T-helper 1 cell treated with Interleukin-12 subunit alpha and Interleukin-12 subunit beta and Interleukin-4 antibody, amounts not matched to agents 30 ng/mL and 1 ng/mL, for 36 hours (primary cell): Measurements from ENCODE around the gene MGA. TPM values are rescaled to one million over a fixed set of nuclear protein-coding genes. Genes with fewer than 3 reads are reported as not detected.
"Not testable (repeated sequence)": the region's sequence is repeated elsewhere in the genome, so short reads cannot be mapped to it uniquely, and the experiment has no call there.

ENCODE experiments used
- intact Hi-C: fragments of 100-400 bp; cut with micrococcal nuclease; formaldehyde crosslinking; loops from one replicate; pipeline ENCODE4 v1.15.1; 2024
- total RNA-seq: library from RNA; stranded (reverse); gene quantifications from 2 replicates; pipeline ENCODE4 v1.2.3, GENCODE V29; 2022

Gene MGA
- total RNA-seq, 1 donor from 2014 or later = 39.3 TPM

GRCh38 chr15:41698779-41699178 is 38.6 kb downstream of the MGA start:
- intact Hi-C loops = loop anchor here (5.0 to 10.0 kb wide), 2 partner anchors 231 to 236 kb away; no protein-coding TSS in a partner anchor

DNA sequence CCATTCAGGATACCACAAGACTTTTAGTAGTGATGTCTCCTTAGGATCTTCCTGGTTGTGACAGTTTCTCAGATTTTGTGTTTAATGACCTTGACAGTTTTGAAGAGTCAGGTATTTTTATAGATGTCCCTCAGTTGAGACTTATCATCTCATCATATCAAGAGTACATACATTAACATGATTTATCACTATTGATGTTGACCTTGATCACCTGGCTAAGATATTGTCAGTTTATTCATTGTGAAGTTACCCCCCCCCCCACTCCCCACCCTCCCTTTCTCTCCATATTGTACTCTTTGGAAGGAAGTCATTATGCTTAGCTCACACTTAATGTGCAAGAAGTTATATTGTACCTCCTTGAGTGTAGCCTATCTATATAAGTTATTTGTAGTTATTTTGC is 42.9 kb downstream of the MGA start:
- intact Hi-C loops = no loop called here

GRCh38 chr15:41713047-41713446 is 52.8 kb downstream of the MGA start:
- intact Hi-C loops = no loop called here

- intact Hi-C loops = no loop called here
These were observed 54.1 kb downstream of the MGA start for GRCh38 chr15:41714291-41714690.

DNA sequence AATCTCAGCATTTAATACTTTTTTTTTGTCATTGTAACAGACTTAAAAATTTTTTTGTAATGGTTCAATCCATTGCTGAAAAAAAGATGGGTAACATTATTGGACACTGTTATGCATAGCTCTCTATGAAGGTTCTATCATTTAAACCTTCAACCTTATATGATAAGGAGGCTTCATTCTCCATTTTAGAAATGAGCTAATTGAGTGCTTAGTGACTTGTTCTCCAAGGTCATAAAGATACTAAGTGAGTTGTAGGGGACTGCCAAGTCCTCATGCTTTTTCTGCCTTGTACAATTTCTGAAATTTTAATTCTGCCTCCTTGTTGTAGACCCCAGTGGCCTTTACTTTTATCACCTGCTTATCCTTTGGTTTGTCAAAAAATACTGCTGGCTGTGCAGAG is 56.7 kb downstream of the MGA start:
- intact Hi-C loops = loop anchor here (2.0 kb wide), 1 partner anchor 56 kb away; the partner anchor contains the start of gene MGA

DNA sequence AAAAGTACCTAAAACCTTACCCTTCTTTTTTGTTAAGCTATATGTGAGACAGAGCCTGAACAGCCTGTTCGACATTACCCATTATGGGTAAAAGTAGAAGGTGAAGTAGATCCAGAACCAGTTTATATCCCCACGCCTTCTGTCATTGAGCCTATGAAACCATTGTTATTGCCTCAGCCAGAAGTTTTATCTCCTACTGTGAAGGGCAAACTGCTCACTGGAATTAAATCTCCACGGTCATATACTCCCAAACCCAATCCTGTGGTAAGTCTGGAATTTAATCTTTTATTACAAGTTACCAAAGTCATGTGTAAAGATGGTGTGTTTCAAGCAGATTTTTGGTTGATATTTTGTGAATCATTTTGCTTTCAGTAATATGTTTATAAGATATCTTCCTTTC is 66.9 kb downstream of the MGA start:
- intact Hi-C loops = no loop called here

- intact Hi-C loops = not testable (repeated sequence)
These were observed 67.9 kb downstream of the MGA start for GRCh38 chr15:41728061-41728460.

- intact Hi-C loops = no loop called here
These were observed 70.3 kb downstream of the MGA start for GRCh38 chr15:41730543-41730942.

DNA sequence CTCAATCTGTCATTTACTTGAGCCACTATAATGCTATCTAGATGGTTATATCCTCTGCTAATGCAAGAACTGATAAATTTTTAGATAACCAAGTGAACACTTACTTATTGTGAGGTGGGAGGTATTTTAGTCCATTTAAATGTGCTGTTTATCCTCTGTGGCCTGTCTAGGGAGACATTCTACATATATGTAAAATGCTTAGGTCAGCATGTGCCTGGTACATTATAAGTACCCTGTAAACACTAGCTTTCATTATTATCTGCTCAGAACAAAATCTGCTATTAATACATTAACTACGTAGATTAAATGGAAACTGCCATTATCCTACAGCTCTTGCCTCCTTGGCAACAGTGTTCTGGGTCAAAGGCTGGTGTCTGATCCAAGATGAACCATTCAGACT is 72.3 kb downstream of the MGA start:
- intact Hi-C loops = no loop called here

DNA sequence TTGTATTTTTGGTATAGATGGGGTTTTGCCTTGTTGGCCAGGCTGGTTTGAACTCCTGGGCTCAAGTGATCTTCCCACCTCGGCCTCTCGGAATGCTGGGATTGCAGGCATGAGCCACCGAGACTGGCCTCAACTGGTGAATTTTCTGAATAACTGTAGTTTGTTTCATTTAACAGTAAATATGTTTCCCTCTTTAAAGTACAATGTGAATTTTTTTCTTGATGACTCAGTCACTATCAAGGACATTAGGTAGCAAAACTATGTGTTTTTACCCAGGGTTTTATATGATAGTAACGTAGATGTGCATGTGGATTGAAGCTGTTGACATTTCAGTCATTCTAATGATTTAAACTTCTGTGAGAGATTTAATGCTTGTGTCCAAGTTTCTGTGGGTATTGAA is 73.9 kb downstream of the MGA start:
- intact Hi-C loops = no loop called here

- intact Hi-C loops = no loop called here
These were observed 74.8 kb downstream of the MGA start for GRCh38 chr15:41735046-41735445.

DNA sequence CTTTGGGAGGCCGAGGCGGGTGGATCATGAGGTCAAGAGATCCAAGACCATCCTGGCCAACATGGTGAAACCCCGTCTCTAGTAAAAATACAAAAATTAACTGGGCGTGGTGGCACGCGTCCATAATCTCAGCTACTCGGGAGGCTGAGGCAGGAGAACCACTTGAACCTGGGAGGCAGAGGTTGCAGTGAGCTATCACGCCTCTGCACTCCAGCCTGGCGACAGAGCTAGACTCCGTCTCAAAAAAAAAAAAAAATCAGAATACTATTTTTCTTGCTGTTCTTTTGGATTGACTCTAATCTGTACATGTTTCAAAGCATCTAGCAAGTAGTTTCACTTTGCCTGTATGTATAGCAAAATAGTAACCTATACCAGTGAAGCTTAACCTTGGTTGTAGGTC is 75.3 kb downstream of the MGA start:
- intact Hi-C loops = not testable (repeated sequence)

GRCh38 chr15:41746802-41747201 is 86.6 kb downstream of the MGA start:
- intact Hi-C loops = no loop called here

GRCh38 chr15:41756198-41756597 is 96.0 kb downstream of the MGA start:
- intact Hi-C loops = loop anchor here (5.0 kb wide), 1 partner anchor 301 kb away; no protein-coding TSS in a partner anchor

DNA sequence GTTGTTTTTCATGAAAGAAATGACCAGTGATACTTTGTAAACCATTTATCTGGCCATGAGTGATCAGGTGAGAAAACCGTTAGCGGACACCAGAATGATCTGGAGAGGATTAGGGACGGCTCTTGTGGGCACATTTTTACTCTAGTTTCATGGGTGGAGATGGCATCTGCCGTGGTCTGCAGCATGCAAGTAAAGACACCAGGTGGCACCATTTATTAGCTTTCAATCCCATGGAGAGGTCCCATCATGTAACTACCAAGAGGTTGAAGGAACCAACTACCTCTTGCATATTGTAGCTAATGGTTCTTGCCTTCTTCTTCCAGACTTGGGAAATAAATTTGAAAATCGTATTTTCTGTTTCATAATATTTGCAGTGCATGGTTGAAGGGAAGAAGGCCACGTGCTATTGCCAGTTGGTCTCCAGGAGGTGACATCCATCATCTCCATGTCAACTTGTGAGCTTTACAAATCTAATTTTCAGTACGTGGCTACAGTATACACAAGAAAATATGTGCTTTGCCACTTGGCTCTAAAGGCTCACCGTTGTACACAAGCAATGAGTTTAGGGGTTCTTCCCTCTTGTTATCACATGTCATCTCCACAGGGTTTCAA is 112.6 kb downstream of the MGA start:
- intact Hi-C loops = loop anchor here (1.0 to 5.0 kb wide), 4 partner anchors 131 to 371 kb away; partner anchors contain the start of gene NDUFAF1

- intact Hi-C loops = loop anchor here (5.0 kb wide), 2 partner anchors 151 to 371 kb away; partner anchors contain the start of gene NDUFAF1
These were observed 113.1 kb downstream of the MGA start for GRCh38 chr15:41773332-41773728.

DNA sequence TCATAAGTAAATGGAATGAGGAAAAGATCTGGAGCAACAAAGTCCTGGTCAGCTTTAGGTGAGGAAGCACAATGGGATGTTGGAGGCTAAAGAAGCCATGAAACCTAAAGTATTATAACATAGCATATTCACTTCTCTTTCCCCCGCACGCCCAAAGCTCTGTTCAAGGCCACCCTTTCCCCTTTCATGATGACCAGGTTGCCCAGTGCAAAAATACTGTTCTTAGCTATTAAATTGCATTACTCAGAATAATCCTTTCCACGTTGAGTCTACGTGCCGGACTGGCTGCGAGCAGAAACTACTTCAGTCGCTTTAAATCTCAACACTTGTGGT is 113.5 kb downstream of the MGA start:
- intact Hi-C loops = loop anchor here (1.0 to 5.0 kb wide), 19 partner anchors 17 to 879 kb away; partner anchors contain the start of genes CHP1, EHD4, GANC and INO80

DNA sequence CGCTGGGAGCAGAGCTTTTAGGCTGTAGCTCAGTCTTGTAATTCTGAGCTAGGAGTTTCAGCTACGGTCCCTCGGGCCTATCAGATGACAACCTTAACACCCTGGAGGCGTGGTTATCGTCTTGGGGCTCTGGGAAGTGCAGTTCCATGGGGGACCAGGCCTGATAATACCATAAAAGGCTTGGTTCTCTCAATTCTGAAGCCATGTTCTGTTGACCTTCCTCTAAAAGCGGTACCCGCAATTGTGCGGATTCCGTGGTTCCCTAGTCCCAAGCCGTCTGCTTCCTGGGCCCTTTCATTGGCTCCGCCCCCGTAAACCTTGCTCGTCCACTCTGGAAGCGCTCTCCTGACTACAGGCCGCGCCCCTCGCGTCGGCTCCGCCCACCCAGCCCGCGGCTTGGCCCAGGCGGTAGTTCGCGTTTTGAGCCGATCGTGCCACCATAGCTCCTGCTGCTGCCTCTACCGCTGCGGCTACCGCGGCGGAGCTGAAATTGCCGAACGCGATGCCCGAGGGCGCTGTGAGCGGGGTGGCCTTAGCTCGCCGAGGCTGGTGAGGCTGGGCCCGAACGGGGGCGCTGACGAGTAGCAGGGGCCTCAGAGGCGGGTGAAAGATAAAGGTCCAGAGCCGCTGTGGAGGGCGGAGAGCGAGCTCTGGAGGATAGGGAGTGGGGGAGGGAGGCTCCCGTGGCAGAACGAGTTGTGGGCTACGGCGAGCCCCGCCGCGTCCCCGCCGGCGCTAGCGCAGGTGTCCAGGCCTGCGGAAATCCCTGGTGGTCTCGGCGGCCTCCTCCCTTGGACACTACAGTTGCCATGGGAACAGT is 114.1 kb downstream of the MGA start, which contains the start of gene MAPKBP1:
Gene MAPKBP1 (plus strand): TSS at position 423 of the 820 bp plus-strand sequence. CDS start 792 bp downstream, outside the sequence.
- intact Hi-C loops = loop anchor here (1.0 to 5.0 kb wide), 19 partner anchors 17 to 880 kb away; partner anchors contain the start of genes CHP1, EHD4, GANC and INO80

- intact Hi-C loops = loop anchor here (1.0 to 5.0 kb wide), 19 partner anchors 16 to 881 kb away; partner anchors contain the start of genes CHP1, EHD4, GANC and INO80
These were observed 114.7 kb downstream of the MGA start for GRCh38 chr15:41774882-41775417.

DNA sequence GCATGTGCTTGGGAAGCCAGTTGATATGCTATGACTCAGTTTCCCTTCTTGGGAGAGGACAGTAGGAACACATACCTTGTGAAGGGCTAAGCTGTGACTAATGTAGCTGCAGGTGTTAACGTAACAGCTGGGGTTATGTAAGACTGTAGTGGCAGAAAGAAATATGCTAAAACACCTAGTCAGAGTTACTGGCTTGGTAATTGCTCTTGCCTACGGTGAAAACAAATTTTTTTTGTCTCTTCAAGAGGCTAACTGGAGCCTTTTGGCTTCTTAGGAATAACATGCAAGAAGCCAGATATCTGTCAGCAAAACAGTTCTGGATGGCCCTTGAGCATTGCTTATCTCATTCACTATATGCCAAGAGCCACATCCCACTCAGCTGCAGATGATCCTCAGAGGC is 115.4 kb downstream of the MGA start:
- intact Hi-C loops = loop anchor here (2.0 kb wide), 1 partner anchor 15 kb away; no protein-coding TSS in a partner anchor

- intact Hi-C loops = no loop called here
These were observed 117.3 kb downstream of the MGA start for GRCh38 chr15:41777421-41777973.
